IMR-90 (cell line): ENCODE measurements around the gene FAH. TPM values are rescaled to one million over a fixed set of nuclear protein-coding genes. Genes with fewer than 3 reads are reported as not detected.

Experiments used
- ATAC-seq: fragments of 200-7000 bp; cut with Tn5 transposase; 2 replicates; pipeline ENCODE4 v1.9.1; 2020; ENCODE audit warnings: low read depth, mild to moderate bottlenecking, moderate library complexity
- BruUV-seq: library from RNA; stranded (reverse); fragments of 400-500 nt; replicated peaks from 2 replicates; lab custom pipeline; 2021; lab: Mats Ljungman, UMichigan
- CTCF ChIA-PET: fragments of 300-600 bp; formaldehyde crosslinking; extraction: SDS; loops from one replicate; lab custom pipeline; 2021; ENCODE audit warnings: antibody characterized with exemption; lab: Yijun Ruan, JAX
- POLR2A ChIA-PET: fragments of 300-600 bp; sonication (Branson Sonifier 250); formaldehyde crosslinking; loops from one replicate; lab custom pipeline; 2022; ENCODE audit warnings: antibody characterized with exemption; ENCODE audit not compliant: unreplicated experiment; lab: Charles Lee
- DNase-seq: peaks from one replicate; pipeline ENCODE4 v3.0.0; 2013
- H2AFZ ChIP-seq: replicated peaks from 2 replicates; pipeline ENCODE3; 2013; ENCODE audit warnings: low read length, mild to moderate bottlenecking; ENCODE audit not compliant: poor library complexity
- H2AK5ac ChIP-seq: 2 replicates; pipeline ENCODE4 v1.6.1; 2013; ENCODE audit warnings: low read depth, low read length, inconsistent platforms
- H2AK9ac ChIP-seq: replicated peaks from 2 replicates; pipeline ENCODE3; 2013; ENCODE audit warnings: mild to moderate bottlenecking, low read depth, low read length, moderate library complexity; ENCODE audit not compliant: poor library complexity
- H2BK120ac ChIP-seq: 2 replicates; pipeline ENCODE4 v1.6.1; 2013; ENCODE audit warnings: low read depth, low read length, inconsistent platforms
- H2BK15ac ChIP-seq: 3 replicates; pipeline ENCODE4 v1.6.1; 2013; ENCODE audit warnings: low read depth, low read length, inconsistent platforms
- H2BK20ac ChIP-seq: 2 replicates; pipeline ENCODE4 v1.6.1; 2013; ENCODE audit warnings: low read depth, mild to moderate bottlenecking, inconsistent platforms, low read length, moderate library complexity
- H2BK5ac ChIP-seq: 2 replicates; pipeline ENCODE4 v1.6.1; 2013; ENCODE audit warnings: mild to moderate bottlenecking, low read depth, low read length, inconsistent platforms; ENCODE audit not compliant: poor library complexity, severe bottlenecking
- H3K14ac ChIP-seq: replicated peaks from 2 replicates; pipeline ENCODE4 v1.6.1; 2013; ENCODE audit warnings: low read depth, low read length, inconsistent platforms
- H3K18ac ChIP-seq: 2 replicates; pipeline ENCODE4 v1.6.1; 2013; ENCODE audit warnings: low read depth, low read length, control low read depth
- H3K23ac ChIP-seq: 2 replicates; pipeline ENCODE4 v1.6.1; 2013; ENCODE audit warnings: low read depth, low read length, inconsistent platforms
- H3K27ac ChIP-seq: 2 replicates; pipeline ENCODE4 v1.5.1; 2013; ENCODE audit warnings: mild to moderate bottlenecking, control low read depth, low read length; ENCODE audit not compliant: insufficient read depth
- H3K27me3 ChIP-seq: 2 replicates; pipeline ENCODE4 v1.6.1; 2013; ENCODE audit warnings: low read length; ENCODE audit not compliant: control insufficient read depth, insufficient read depth
- H3K36me3 ChIP-seq: 2 replicates; pipeline ENCODE4 v1.6.1; 2013; ENCODE audit warnings: low read length, mixed read lengths; ENCODE audit not compliant: control insufficient read depth, insufficient read depth
- H3K4ac ChIP-seq: 2 replicates; pipeline ENCODE4 v1.6.1; 2013; ENCODE audit warnings: low read depth, low read length, inconsistent platforms
- H3K4me1 ChIP-seq: 2 replicates; pipeline ENCODE4 v1.6.1; 2013; ENCODE audit warnings: low read length, mixed read lengths; ENCODE audit not compliant: control insufficient read depth, insufficient read depth
- H3K4me2 ChIP-seq: 2 replicates; pipeline ENCODE4 v1.6.1; 2013; ENCODE audit warnings: low read depth, mild to moderate bottlenecking, control low read depth, low read length, moderate library complexity
- H3K4me3 ChIP-seq: 2 replicates; pipeline ENCODE4 v1.5.1; 2013; ENCODE audit warnings: low read depth, mild to moderate bottlenecking, control low read depth, low read length, moderate library complexity; ENCODE audit not compliant: insufficient read depth
- H3K56ac ChIP-seq: 2 replicates; pipeline ENCODE4 v1.6.1; 2013; ENCODE audit warnings: low read length, inconsistent platforms; ENCODE audit not compliant: insufficient read depth; ENCODE audit errors: extremely low read depth
- H3K79me1 ChIP-seq, 2 experiments: 2 replicates each; pipeline ENCODE4 v1.6.1; 2013; ENCODE audit warnings: low read length in 2 of 2, inconsistent platforms in 1 of 2, low read depth in 1 of 2
- H3K9ac ChIP-seq: 2 replicates; pipeline ENCODE4 v1.6.1; 2013; ENCODE audit warnings: low read depth, low read length, control low read depth
- H3K9me1 ChIP-seq: 2 replicates; pipeline ENCODE4 v1.6.1; 2013; ENCODE audit warnings: low read length, inconsistent platforms; ENCODE audit not compliant: insufficient read depth
- H3K9me3 ChIP-seq: 2 replicates; pipeline ENCODE4 v1.6.1; 2013; ENCODE audit warnings: low read length; ENCODE audit not compliant: control insufficient read depth, insufficient read depth
- H4K20me1 ChIP-seq: 2 replicates; pipeline ENCODE4 v1.6.1; 2013; ENCODE audit warnings: low read length, inconsistent platforms; ENCODE audit not compliant: insufficient read depth
- H4K5ac ChIP-seq: 2 replicates; pipeline ENCODE4 v1.6.1; 2013; ENCODE audit warnings: mild to moderate bottlenecking, low read depth, low read length, control low read depth
- H4K8ac ChIP-seq, 2 experiments: 2 replicates each; pipeline ENCODE4 v1.6.1; 2013; ENCODE audit warnings: low read depth in 2 of 2, low read length in 2 of 2, control low read depth in 1 of 2, inconsistent platforms in 1 of 2
- H4K91ac ChIP-seq: 2 replicates; pipeline ENCODE4 v1.6.1; 2013; ENCODE audit warnings: low read depth, low read length, inconsistent platforms; ENCODE audit not compliant: insufficient read depth
- BHLHE40 ChIP-seq: fragments of 150-350 bp; IDR thresholded peaks from 2 replicates; pipeline ENCODE4 v1.6.1; 2016; ENCODE audit warnings: mild to moderate bottlenecking, low read depth, low read length
- CHD1 ChIP-seq: IDR thresholded peaks from 2 replicates; pipeline ENCODE4 v1.6.1; 2012; ENCODE audit warnings: low read depth, low read length, improper control_type of control experiment
- FOS ChIP-seq: fragments of 150-350 bp; IDR thresholded peaks from 2 replicates; pipeline ENCODE4 v1.6.1; 2016; ENCODE audit warnings: low read depth, low read length
- MAZ ChIP-seq: IDR thresholded peaks from 2 replicates; pipeline ENCODE4 v1.6.1; 2012; ENCODE audit warnings: low read depth, mild to moderate bottlenecking, low read length, improper control_type of control experiment, moderate library complexity, borderline replicate concordance
- MXI1 ChIP-seq: IDR thresholded peaks from 2 replicates; pipeline ENCODE4 v1.6.1; 2012; ENCODE audit warnings: low read depth, mild to moderate bottlenecking, low read length, moderate library complexity, borderline replicate concordance
- NFE2L2 ChIP-seq: fragments of 150-350 bp; IDR thresholded peaks from 2 replicates; pipeline ENCODE4 v1.6.1; 2016; ENCODE audit warnings: low read depth, mild to moderate bottlenecking, low read length
- RAD21 ChIP-seq: IDR thresholded peaks from 2 replicates; pipeline ENCODE4 v1.6.1; 2012; ENCODE audit warnings: low read length, improper control_type of control experiment
- SMC3 ChIP-seq: fragments of 150-350 bp; IDR thresholded peaks from 2 replicates; pipeline ENCODE4 v1.6.1; 2016; ENCODE audit warnings: low read depth, mild to moderate bottlenecking, antibody characterized with exemption, low read length, moderate library complexity
- WGBS, 2 experiments: methylation state at CpG; one replicate each; pipeline versions ENCODE4 v1.1.5 to v1.1.7; 2013; ENCODE audit warnings: missing lambda C conversion rate in 2 of 2; ENCODE audit not compliant: insufficient read length in 1 of 2; ENCODE audit errors: extremely low coverage in 2 of 2; 5-methylcytosine and 5-hydroxymethylcytosine counted together
- dilution Hi-C: fragments of 300-500 bp; cut with HindIII; formaldehyde crosslinking; loops from one replicate; pipeline ENCODE4 v1.14.3; 2018; ENCODE audit warnings: low sequenced_read_pairs; ENCODE audit not compliant: unreplicated experiment
- in situ Hi-C: fragments of 300-500 bp; cut with MboI; formaldehyde crosslinking; loops from 3 replicates; pipeline ENCODE4 v1.14.3; 2019; ENCODE audit warnings: low sequenced_read_pairs, inconsistent platforms, mixed read lengths
- intact Hi-C: fragments of 100-400 bp; cut with micrococcal nuclease; formaldehyde crosslinking; loops from 2 replicates; pipeline ENCODE4 v1.10.0; 2022
- polyA plus RNA-seq, 3 experiments: library from polyadenylated mRNA; depleted of rRNA; stranded (reverse); fragments of >200 nt; gene quantifications; 2 replicates each; pipeline ENCODE4 v1.2.3, GENCODE V29; 2012; ENCODE audit warnings: low replicate concordance in 1 of 3
- total RNA-seq: library from RNA; depleted of rRNA; stranded (reverse); fragments of >200 nt; gene quantifications from 2 replicates; pipeline ENCODE4 v1.2.3, GENCODE V29; 2012
- TF ChIP-seq, protein P1 (sequence below): fragments of 150-350 bp; IDR thresholded peaks from 2 replicates; pipeline ENCODE4 v1.6.1; 2017; ENCODE audit warnings: mild to moderate bottlenecking, antibody characterized with exemption, low read length, low read depth
- TF ChIP-seq, protein P2 (sequence below): conservative IDR thresholded peaks from 2 replicates; pipeline ENCODE4 v1.5.1; 2012; ENCODE audit warnings: mild to moderate bottlenecking, low read depth, low read length, improper control_type of control experiment

Gene FAH
- total and polyA plus RNA-seq, 2 of the 4 experiments (the other 2 are of a cell fraction) = 43.1 to 48.6 TPM

DNA sequence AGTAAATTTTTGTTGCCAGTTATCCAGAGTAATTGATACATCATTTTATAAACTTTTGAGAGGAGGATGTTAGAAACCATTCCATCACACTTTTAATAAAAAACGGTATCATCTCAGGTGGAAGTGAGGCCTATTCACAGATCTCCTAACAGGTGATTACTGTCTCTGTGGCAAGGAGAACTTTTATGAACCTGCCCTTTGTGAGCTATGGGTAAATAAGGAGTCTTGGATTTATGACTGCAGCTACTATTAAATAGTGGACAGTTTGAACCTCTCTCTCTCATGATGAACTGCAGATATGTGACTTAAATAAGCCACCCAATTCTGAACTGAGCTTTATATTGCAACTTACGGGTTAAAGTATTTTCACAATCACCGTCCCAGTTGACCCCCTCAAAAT, 47.6 kb upstream of the FAH start:
- H2BK20ac ChIP-seq = peak overlapping the region; percentile 47; the same call in 1 of the 2 replicates
- H2BK5ac ChIP-seq = peak overlapping the region; percentile 68
- WGBS, 2 experiments = no CpG with 5 or more reads among the region's 3 CpGs
- no peak overlapping the region for H3K27ac ChIP-seq
- H3K9me3 ChIP-seq = no peaks in the 10 kb centered on the region
- no peak overlapping the region for H3K9ac ChIP-seq
- peak overlapping the region; percentile 10 to 29; a peak in 1 of 4 replicates for H4K8ac ChIP-seq
- dilution Hi-C loops (no loop called here), in situ Hi-C loops (no loop called here), intact Hi-C loops (no loop called here)
- BruUV-seq = no TSS peak
- H3K4me1 ChIP-seq = peaks cover 6% of the 10 kb centered on the region; the same call in 1 of the 2 replicates
- no peak overlapping the region for H2AK9ac ChIP-seq
- no peak overlapping the region for H2AFZ ChIP-seq
- H3K9me1 ChIP-seq = peaks cover 8% of the 10 kb centered on the region; the same call in 1 of the 2 replicates
- peaks cover 16 to 74% of the 10 kb centered on the region in 2 experiments; a peak in 3 of 4 replicates for H3K79me1 ChIP-seq
- POLR2A ChIA-PET = interaction anchor here (0.6 kb wide), 1 partner anchor 21 kb away, joined by 5 read pairs; no protein-coding TSS in a partner anchor
- H2BK15ac ChIP-seq = peak overlapping the region; percentile 15; the same call in 1 of the 3 replicates
- peak overlapping the region; percentile 56; the same call in 1 of the 2 replicates for H3K23ac ChIP-seq
- H4K91ac ChIP-seq = no peak overlapping the region
- peak overlapping the region; percentile 69; the same call in 1 of the 2 replicates for H3K4me2 ChIP-seq
- peak overlapping the region; percentile 79; the same call in 1 of the 2 replicates for H3K18ac ChIP-seq
- H2BK120ac ChIP-seq = peak overlapping the region; percentile 55; the same call in 1 of the 2 replicates
- H3K56ac ChIP-seq = no peak overlapping the region
- ATAC-seq = peak; percentile 38; the same call in 1 of the 2 replicates
- no peak for TF ChIP-seq MXI1
- no peak for TF ChIP-seq BHLHE40
- TF ChIP-seq, protein P1, sequence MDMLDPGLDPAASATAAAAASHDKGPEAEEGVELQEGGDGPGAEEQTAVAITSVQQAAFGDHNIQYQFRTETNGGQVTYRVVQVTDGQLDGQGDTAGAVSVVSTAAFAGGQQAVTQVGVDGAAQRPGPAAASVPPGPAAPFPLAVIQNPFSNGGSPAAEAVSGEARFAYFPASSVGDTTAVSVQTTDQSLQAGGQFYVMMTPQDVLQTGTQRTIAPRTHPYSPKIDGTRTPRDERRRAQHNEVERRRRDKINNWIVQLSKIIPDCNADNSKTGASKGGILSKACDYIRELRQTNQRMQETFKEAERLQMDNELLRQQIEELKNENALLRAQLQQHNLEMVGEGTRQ = no peak
- no peak for TF ChIP-seq SMC3
- no peak for TF ChIP-seq RAD21
- TF ChIP-seq CHD1 = no peak
- TF ChIP-seq, protein P2, sequence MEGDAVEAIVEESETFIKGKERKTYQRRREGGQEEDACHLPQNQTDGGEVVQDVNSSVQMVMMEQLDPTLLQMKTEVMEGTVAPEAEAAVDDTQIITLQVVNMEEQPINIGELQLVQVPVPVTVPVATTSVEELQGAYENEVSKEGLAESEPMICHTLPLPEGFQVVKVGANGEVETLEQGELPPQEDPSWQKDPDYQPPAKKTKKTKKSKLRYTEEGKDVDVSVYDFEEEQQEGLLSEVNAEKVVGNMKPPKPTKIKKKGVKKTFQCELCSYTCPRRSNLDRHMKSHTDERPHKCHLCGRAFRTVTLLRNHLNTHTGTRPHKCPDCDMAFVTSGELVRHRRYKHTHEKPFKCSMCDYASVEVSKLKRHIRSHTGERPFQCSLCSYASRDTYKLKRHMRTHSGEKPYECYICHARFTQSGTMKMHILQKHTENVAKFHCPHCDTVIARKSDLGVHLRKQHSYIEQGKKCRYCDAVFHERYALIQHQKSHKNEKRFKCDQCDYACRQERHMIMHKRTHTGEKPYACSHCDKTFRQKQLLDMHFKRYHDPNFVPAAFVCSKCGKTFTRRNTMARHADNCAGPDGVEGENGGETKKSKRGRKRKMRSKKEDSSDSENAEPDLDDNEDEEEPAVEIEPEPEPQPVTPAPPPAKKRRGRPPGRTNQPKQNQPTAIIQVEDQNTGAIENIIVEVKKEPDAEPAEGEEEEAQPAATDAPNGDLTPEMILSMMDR = no peak
- no peak for TF ChIP-seq NFE2L2
- no peak for TF ChIP-seq FOS
- no peak for TF ChIP-seq MAZ
- CTCF ChIA-PET = interaction anchor here (1.3 kb wide), 1 partner anchor 15 kb away, joined by 3 read pairs; no protein-coding TSS in a partner anchor
- H2AK5ac ChIP-seq = peak overlapping the region; percentile 68; the same call in 1 of the 2 replicates
- H3K4ac ChIP-seq = peak overlapping the region; percentile 43; the same call in 1 of the 2 replicates
- DNase-seq = no peak
- H3K14ac ChIP-seq = peak overlapping the region; percentile 89
- peaks cover 9% of the 10 kb centered on the region for H3K36me3 ChIP-seq
- H4K5ac ChIP-seq = no peak overlapping the region
- no peak overlapping the region for H3K4me3 ChIP-seq
- H3K27me3 ChIP-seq = no peaks in the 10 kb centered on the region
- peaks cover 26% of the 10 kb centered on the region; the same call in 1 of the 2 replicates for H4K20me1 ChIP-seq
